Inflammatory macrophage treated with lipopolysaccharide for 1 hour (primary cell): ENCODE results near the gene MYL11.
A peak's percentile ranks its signal among the peaks of the same experiment; 100 is the strongest.

ENCODE experiments used
- DNase-seq, 2 donors: peaks; one replicate each; pipeline ENCODE4 v3.0.0-alpha.2; 2020 to 2022

The MYL11 gene

DNA sequence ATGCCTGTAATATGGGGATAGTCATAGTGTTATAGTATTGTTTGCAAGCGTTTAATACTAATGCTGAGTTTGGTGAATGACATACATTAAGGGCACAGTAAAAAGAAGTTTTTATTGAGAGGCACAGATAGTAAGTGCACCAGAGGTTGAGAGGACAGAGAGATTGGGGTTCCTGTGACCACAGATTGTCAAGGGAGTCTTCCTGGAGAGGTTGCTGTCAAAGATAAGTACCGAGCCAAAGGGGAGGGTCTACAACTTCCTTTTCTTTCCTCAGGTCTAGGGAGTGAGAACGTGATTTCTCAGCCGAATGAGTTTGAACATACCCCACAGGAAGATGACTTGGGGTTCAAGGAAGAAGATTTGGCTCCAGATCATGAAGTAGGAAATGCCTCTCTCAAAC lies 22.5 kb downstream of the MYL11 start:
- no peak for DNase-seq

DNA sequence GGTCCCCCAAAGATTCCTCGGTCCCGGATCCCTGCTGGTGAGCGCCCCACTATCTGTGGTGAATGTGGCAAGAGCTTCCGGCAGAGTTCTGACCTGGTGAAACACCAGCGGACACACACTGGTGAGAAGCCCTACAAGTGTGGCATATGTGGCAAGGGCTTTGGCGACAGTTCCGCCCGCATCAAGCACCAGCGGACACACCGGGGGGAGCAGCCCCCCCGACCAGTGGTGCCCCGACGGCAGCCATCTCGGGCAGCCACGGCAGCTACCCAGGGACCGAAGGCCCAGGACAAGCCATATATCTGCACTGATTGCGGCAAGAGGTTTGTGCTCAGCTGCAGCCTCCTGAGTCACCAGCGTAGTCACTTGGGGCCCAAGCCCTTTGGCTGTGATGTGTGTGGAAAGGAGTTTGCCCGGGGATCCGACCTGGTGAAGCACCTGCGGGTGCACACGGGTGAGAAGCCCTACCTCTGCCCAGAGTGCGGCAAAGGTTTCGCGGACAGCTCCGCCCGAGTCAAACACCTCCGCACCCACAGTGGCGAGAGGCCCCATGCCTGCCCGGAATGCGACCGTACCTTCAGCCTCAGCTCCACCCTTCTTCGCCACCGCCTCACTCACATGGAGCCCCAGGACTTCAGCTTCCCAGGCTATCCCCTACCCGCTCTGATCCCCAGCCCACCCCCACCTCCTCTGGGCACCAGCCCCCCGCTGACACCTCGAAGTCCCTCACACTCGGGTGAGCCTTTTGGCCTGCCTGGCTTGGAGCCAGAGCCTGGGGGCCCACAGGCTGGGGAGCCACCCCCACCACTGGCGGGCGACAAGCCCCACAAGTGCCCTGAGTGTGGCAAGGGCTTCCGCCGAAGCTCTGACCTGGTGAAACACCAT lies 23.4 kb downstream of the MYL11 start:
- DNase-seq, result no peak

DNA sequence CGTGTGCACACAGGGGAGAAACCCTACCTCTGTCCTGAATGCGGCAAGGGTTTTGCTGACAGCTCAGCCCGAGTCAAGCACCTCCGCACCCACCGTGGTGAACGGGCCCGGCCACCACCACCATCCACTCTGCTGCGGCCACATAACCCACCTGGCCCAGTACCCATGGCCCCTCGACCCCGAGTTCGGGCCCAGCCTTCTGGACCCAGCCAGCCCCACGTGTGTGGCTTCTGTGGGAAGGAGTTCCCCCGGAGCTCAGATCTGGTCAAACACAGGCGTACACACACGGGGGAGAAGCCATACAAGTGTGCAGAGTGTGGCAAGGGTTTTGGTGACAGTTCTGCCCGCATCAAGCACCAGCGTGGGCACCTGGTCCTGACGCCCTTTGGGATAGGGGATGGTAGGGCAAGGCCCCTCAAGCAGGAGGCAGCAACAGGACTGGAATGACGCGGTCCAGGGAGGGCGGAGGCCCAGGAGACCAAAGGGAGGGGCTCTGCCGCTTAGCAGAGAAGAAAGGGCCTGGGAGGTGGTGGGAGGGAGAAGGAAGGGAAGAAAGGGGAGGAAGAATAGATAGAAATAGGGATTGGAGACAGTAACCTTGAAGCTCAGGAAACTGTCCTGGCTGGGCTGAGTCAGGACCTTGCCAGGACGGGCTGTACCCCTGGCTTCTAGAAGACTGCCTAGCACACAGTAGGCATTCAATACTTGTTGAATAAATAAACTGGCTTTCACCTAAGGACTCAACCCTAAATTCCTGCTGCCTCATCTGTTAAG lies 24.2 kb downstream of the MYL11 start:
- DNase-seq, result no peak

DNA sequence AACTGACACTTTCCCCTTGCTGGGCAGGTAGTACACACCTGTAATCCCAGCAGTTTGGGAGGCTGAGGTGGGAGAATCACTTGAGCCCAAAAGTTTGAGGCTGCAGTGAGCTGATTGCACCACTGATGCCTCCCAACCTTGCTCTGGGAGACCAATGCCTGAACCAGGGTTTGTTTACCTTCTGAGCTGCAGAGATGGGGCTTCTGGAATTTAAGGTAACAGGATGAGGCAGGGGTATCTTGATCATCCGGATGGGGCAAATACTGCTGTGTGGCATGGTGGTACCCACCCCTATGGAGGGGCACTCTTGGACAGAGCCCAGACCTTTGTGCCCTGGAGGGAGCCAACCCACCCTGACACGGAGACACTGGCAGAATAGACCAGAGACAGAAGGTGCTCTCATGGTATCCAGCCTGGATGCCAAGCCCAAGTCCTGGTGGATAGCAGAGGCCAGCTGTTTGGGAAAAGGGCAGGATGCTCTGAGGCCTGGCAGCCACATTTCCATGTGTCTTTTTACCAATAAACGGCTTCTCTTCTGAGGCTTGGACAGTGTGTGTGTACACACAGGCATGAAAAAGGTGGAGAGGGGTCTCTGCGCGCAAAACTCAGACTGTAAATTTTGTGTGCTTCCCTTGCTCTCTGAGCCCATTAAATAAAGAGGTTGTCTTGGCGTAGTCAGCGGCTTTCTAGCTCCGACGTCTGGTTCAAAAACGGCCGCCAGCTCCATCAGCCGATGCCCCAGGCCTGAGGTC lies 25.0 kb downstream of the MYL11 start:
- DNase-seq, result no peak

DNA sequence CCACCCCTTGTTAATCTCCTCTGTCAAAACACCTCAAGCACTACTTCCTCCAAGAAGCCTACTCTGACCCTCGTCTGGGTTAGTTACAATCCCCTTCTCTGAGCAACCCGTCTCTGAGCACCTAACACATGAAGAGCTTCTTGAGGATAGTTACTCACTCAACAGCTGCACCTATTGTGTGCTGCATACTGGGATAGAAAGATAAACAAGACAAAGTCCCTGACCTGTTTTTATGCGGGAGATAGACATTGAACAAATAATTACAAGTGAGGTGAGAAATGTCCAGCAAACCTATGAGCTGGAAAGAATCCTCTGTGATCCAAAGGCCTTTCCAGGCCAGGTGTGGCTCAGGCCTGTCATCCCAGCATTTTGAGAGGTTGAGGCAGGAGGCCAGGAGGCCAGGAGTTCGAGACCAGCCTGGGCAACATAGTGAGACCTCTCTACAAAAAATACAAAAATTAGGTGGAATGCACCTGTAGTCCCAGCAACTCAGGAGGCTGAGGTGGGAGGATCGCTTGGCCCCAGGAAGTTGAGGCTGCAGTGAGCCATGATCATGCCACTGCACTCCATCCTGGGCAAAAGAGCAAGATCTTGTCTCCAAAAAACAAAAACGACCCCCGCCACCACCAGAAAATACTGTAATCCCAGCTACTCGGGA lies 27.3 kb downstream of the MYL11 start:
- no peak for DNase-seq

DNA sequence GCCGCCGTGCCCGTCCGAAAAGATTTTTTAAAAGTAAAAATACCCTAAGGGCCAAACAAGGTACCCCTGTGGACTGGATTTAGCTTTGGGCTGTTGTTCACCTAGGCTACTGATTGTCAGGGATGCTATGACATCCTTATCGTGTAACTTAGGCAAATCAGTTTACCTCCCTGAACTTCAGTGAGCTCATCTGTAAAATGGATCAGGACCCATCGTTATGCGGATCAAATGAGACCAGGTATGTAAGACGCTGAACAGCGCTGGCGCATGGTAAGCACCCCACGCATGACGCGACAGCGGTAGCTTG lies 32.1 kb downstream of the MYL11 start:
- DNase-seq, result no peak

DNA sequence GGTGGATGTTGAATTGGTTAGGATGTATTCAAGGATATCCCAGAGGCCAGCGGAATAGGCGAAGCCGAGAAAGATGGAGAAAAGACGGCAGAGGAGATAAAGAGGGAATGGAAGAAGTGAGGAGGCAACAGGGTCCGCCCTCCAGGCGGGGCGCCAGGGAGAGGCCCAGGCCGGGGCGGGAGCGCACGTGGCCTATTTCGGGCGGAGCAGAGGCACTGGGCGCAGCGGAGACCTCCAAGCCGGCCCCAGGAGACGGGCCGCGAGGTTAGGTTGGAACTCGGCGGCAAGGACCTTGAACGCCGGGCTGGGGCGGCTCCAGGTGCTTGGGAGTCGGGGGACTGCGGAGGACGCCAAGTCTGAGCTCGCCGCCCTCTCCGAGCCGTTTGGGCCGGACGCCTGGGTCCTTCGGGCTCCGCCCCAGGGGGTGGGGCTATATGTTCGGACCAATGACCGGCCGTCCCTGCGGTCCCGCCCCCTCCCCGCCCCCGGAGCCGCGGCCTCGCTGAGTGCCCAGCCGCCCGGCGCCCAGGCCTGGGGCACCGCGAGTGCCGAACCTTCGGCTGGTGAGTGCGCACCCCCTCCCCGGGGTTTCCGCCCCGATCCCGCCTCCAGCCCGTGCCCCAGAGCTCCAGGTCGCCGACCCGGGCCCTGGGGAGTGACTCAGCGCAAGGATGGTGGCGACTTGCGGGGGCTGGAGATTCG lies 32.7 kb downstream of the MYL11 start, which contains the start of gene ZNF771:
Gene ZNF771 (plus strand): TSS at position 505 of the 702 bp plus-strand sequence. CDS start 448 bp downstream, outside the sequence.
- DNase-seq, result peak; percentile 75 to 90

DNA sequence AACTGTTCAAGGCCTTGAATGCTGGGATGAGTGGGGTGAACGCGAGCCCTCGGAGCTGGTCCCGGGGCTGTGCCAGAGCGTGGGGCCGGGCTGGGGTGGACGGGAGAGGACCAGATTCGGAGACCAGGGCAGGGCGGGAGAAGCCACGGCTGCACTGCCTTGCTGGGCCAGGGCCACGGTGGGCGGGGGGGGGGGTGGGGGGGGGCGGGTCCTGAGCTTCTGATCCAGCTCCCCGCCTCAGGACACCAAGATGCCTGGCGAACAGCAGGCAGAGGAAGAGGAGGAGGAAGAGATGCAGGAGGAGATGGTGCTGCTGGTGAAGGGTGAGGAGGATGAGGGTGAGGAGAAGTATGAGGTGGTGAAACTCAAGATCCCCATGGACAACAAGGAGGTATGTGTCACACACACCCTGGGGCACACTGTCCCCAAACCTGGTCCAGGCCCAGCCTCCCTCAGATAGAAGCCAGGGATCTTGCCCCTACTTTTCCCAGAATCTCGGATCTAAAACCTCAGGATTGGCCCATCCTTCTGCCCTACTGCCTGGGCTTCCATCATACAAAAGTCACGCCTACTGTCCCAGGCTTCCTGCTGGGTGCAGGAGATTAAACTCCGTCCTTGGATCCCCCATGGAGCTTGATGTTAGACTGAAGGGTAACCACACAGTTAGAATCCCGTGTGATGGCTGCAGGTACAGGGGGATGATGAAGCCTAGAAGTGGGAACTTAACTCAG lies 33.4 kb downstream of the MYL11 start:
- no peak for DNase-seq

DNA sequence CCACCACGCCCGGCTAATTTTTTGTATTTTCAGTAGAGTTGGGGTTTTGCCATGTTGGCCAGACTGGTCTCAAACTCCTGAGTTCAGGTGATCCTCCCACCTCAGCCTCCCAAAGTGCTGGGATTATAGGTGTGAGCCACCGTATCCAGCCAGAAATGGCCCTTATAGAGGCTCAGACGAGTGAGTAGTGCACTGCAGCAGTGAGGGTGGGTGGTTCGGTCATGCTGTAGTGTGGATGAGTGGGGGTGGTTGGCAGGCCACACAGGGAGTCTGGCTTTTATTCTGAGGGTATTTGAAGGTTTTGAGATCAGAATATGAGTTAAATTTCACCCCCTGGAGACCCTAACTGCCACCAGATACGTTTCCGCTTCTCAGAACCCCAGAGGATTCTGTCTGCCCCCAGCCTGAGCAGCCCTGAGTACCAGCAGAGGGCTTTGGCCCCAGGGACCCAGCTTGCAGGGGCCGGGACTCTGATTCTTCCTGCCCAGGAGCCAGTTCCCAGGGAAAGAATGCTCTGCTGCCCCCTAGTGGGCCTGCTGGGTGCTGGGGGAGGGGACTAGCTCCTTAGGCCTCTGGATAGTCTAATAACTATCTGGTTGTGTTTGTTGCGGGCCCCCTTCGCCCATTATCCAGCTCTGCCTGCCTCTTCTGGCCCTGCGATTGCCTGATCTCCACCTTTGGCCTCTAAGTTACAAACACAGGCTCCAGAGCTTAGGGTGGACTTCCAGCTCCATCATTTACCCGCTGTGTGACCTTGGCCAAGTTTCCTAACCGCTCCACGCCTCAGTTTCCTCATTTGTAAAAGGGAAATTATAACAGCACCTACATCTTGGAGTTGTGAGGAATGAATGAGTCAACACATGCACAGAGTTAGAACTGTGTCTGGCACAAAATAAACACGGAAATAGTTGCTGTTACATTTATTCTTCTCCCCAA lies 34.8 kb downstream of the MYL11 start:
- peak; percentile 79 to 99 for DNase-seq

DNA sequence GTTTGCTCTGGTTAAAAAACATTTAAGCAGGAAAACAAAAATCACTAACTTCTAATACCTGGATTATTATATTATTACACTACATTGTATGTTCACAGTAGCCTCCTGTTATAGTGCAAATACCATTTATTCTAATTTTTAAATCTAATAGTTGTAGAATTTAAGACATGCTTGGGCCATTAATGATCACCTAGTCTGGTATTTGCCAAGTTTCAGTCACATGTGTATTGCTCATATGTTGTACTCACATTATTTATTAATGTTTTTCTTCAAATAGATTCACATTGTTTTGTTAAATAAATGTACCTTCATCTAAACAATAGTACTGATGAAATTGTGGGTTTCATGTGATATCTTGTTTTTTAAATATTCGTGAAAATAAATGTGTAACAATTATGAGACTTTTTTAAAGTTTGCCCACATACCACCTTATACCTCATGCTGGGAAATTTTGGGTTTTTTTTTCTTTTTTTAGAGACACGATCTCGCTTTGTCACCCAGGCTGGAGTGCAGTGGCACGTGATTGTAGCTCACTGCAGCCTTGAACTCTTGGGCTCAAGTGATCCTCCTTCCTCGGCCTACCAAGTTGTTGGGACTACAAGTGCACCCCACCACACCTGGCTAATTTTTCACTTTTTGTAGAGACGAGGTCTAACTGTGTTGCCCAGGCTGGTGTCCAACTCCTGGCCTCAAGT lies 38.7 kb downstream of the MYL11 start:
- no peak for DNase-seq

DNA sequence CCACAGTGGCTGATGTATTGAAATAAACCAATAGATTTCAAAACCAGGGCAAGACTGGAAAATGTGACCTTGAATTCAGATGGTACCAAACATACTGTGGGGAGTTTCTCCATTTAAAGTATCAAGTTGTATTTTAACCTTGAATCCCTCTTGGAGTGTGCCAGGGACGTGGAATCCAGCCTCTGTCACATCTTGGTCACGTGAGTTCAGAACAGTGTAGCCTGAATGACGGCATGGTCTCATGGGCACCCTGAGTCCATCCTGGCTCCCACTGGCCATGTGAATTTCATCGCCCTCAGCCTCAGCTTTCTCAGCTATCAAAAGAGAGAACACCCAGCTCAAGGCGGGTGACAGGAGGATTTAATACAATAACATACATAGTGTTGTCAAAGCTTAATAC lies 39.6 kb downstream of the MYL11 start:
- DNase-seq, result no peak

DNA sequence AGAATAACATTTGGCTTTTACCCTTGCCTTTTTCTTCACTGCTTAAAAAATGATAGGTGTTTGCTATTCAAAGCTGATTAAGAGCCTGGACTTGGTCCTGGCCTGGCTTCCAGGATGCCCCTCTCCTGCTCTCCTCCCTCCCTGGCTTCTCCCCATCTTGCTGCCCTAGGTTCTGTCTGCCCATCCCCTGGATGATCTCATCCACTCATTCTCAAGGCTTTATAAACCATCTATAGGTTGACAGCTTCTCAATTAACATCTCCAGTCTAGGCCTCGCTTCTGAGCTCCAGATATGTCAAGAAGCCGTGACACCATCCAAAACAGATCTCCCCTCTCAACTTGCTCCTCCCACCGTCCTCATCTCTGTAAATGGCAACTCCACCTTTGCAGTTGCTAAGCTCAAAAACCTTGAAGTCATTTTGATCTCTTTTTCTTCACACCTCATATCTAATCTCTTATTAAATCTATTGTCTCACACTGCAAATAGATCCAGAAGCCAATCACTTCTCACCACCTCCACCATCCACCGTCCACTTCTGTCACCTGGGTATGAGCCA lies 41.5 kb downstream of the MYL11 start:
- no peak for DNase-seq

DNA sequence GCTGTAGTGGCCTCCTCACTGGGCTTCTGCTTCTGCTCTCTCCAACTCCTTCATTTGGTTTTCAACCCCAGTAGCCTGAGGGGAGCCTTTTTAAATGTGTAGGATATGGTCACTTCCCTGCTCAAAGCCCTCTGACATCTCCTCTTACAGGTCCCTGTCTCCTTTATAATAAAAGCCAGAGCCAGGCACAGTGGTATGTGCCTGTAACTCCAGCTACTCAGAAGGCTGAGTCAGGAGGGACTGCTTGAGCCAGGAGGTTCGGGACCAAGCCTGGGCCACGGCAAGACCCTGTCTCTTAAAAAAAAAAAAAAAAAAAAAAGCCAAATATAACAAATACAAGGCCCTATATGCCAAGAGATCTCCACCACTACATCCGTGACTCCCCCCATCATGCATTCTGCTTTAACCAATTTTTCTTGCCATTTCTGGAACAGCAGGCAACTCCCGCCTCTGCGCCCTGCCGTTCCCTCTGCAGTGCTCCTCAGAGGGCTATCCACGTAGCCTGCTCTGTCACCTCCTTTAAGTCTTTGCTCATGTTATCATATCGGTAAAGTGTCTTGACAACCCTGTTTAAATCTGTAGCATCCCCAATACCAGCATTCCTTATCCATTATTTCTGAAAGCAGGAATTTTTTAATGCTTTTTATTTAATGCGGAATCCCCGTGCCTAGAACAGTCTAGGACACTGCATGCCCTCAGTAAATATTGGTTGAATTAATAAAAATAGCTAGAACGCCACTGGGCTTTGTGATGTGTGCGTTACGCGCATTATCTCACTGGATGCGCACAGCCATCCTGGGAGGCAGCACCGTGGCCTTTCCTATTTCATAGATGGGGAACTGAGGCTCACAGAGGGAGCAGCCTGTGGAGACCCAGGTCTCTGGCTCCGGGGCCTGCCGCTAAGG lies 42.3 kb downstream of the MYL11 start:
- DNase-seq, result no peak

DNA sequence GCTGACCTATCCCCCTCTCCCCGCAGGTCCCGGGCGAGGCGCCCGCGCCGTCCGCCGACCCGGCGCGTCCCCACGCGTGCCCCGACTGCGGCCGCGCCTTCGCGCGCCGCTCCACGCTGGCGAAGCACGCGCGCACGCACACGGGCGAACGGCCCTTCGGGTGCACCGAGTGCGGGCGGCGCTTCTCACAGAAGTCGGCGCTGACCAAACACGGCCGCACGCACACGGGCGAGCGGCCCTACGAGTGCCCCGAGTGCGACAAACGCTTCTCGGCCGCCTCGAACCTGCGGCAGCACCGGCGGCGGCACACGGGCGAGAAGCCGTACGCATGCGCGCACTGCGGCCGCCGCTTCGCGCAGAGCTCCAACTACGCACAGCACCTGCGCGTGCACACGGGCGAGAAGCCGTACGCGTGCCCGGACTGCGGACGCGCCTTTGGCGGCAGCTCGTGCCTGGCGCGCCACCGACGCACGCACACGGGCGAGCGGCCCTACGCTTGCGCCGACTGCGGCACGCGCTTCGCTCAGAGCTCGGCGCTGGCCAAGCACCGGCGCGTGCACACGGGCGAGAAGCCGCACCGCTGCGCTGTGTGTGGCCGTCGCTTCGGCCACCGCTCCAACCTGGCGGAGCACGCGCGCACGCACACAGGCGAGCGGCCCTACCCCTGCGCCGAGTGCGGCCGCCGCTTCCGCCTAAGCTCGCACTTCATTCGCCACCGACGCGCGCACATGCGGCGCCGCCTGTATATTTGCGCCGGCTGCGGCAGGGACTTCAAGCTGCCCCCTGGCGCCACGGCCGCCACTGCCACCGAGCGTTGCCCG lies 43.1 kb downstream of the MYL11 start:
- peak; percentile 66 to 76 for DNase-seq

DNA sequence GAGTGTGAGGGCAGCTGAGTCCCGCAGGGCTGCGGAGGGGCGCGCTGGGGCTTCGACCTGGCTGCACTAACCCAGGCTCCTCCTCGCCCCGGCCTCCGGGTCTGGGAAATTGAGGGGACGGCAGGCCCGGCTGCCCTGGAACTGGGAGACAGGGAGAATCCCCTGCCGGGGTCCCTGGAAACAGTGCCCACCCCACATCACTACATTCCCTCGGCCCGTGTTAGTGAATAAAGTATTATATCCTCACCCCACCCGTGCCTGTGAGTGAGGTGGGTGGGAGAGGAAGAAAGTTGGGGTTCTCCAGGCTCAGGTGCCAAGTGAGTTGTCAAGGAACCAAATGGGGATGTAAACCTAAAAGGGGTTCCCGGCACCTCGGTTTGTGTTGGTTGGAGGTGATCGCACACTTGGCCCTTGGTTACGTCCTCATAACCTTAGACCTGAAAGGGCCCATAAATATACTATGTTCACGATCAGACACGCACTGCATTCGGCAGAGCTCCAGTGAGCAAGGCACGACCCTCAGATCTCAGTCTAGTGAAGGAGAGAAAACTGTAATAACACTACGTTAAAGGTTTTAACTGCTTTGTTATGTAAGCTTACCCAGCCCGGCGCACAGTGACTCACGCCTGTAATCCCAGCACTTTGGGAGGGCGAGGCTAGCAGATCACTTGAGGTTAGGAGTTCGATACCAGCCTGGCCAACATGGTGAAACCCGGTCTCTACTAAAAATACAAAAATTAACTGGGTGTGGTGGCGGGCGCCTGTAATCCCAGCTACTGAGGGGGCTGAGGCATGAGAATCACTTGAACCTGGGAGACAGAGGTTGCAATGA lies 44.0 kb downstream of the MYL11 start:
- DNase-seq, result no peak

DNA sequence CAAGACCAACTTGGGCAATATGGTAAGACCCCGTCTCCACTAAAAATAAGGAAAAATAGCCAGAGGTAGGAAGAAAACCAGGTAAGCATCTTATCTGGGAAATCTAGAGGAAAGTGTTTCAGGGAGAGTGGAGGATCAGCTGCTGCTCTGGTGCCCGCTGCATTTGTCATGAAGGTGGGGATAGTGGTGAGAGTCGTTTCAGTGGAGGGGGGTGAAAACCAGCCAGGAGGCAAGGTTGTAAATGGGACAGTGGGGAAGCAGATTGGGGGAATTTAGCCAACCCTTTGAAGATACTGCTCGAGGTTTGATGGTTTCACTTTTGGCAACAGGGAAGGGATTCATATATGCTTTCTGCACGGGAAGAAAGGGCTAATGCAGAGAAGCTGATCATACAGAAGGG lies 46.4 kb downstream of the MYL11 start:
- DNase-seq, result no peak
